Skeletal muscle satellite cell (primary cell): Measurements from ENCODE around the gene GPT2. TPM values are rescaled to one million over a fixed set of nuclear protein-coding genes. Genes with fewer than 3 reads are reported as not detected.

Experiments used
- small RNA-seq: library from RNA; depleted of rRNA; stranded (forward); fragments of <200 nt; gene quantifications from one replicate; pipeline ENCODE3, GENCODE V24; 2012

The GPT2 gene

Small RNAs within 50 kb of the gene (small RNA-seq; reads per million reads assigned to genes)
- gene AC007225.2, result not detected
